ENCODE data around the gene STXBP2. TPM values are rescaled to one million over a fixed set of nuclear protein-coding genes. Genes with fewer than 3 reads are reported as not detected.

Gene STXBP2
- total RNA-seq, 1 donor from 2014 or later, result 152 TPM

Other genes with a start within 250 kb of the STXBP2 start
- 0.42 and 0.98 TPM in 2 replicates for gene PEX11G, start 148.1 kb upstream of the STXBP2 start, total RNA-seq
- gene ZNF358, start 121.0 kb upstream of the STXBP2 start, total RNA-seq, result 5.3 and 5.9 TPM in 2 replicates
- 15.8 and 18.4 TPM in 2 replicates for gene MCOLN1, start 114.5 kb upstream of the STXBP2 start, total RNA-seq
- gene PNPLA6, start 101.4 kb upstream of the STXBP2 start, total RNA-seq, result 143 and 148 TPM in 2 replicates
- 0.34 and 0.39 TPM in 2 replicates for gene CAMSAP3, start 41.2 kb upstream of the STXBP2 start, total RNA-seq
- gene XAB2, start 7.6 kb upstream of the STXBP2 start, total RNA-seq, result 46.1 and 47.0 TPM in 2 replicates
- 119 and 124 TPM in 2 replicates for gene PET100, start 7.3 kb upstream of the STXBP2 start, total RNA-seq
- gene PCP2, start 3.4 kb upstream of the STXBP2 start, total RNA-seq, result 1.7 and 1.9 TPM in 2 replicates
- gene RETN, start 31.9 kb downstream of the STXBP2 start, total RNA-seq, result not detected in 2 replicates
- not detected in 2 replicates for gene MCEMP1, start 40.0 kb downstream of the STXBP2 start, total RNA-seq
- 77.3 and 82.9 TPM in 2 replicates for gene TRAPPC5, start 43.7 kb downstream of the STXBP2 start, total RNA-seq
- not detected in 2 replicates for gene FCER2, start 65.0 kb downstream of the STXBP2 start, total RNA-seq
- not detected in 2 replicates for gene CLEC4G, start 95.0 kb downstream of the STXBP2 start, total RNA-seq
- gene CD209, start 110.4 kb downstream of the STXBP2 start, total RNA-seq, result not detected in 2 replicates
- gene CLEC4M, start 126.1 kb downstream of the STXBP2 start, total RNA-seq, result not detected in 2 replicates
- 9.1 and 9.6 TPM in 2 replicates for gene EVI5L, start 193.1 kb downstream of the STXBP2 start, total RNA-seq
- gene PRR36, start 237.3 kb downstream of the STXBP2 start, total RNA-seq, result 0.22 and 0.34 TPM in 2 replicates

Measured in T-helper 1 cell treated with Interleukin-12 subunit alpha and Interleukin-12 subunit beta and Interleukin-4 antibody, amounts not matched to agents 30 ng/mL and 1 ng/mL, for 36 hours (primary cell).